HT1080 (cell line): Measurements from ENCODE around the gene CRELD2. TPM values are rescaled to one million over a fixed set of nuclear protein-coding genes. Genes with fewer than 3 reads are reported as not detected.

Source experiments
- small RNA-seq: library from RNA; depleted of rRNA; stranded (forward); fragments of <200 nt; gene quantifications from one replicate; pipeline ENCODE3, GENCODE V24; 2014
- total RNA-seq: library from RNA; depleted of rRNA; stranded (reverse); fragments of >200 nt; shearing (Covaris generic); gene quantifications from 2 replicates; pipeline ENCODE4 v1.2.3, GENCODE V29; 2014; rRNA removed

Gene CRELD2
- total RNA-seq, 1 experiment from 2014 or later = 53.1 TPM

Small RNAs within 50 kb of the gene (small RNA-seq; reads per million reads assigned to genes)
- gene MIR6821 = not detected

Other genes with a start within 250 kb of the CRELD2 start
- gene BRD1, start 90.8 kb upstream of the CRELD2 start, total RNA-seq = 11.6 and 14.4 TPM in 2 replicates
- gene ZBED4, start 64.8 kb upstream of the CRELD2 start, total RNA-seq = 11.9 and 15.1 TPM in 2 replicates
- 21.7 and 23.1 TPM in 2 replicates for gene ALG12, start 196 bp upstream of the CRELD2 start, total RNA-seq
- 56.8 and 58.1 TPM in 2 replicates for gene PIM3, start 42.1 kb downstream of the CRELD2 start, total RNA-seq
- not detected in 2 replicates for gene IL17REL, start 94.1 kb downstream of the CRELD2 start, total RNA-seq
- not detected in 2 replicates for gene TTLL8, start 139.7 kb downstream of the CRELD2 start, total RNA-seq
- 0.10 TPM in 1 of 2 replicates, not detected in the other for gene MLC1, start 166.8 kb downstream of the CRELD2 start, total RNA-seq
- gene MOV10L1, start 171.4 kb downstream of the CRELD2 start, total RNA-seq = not detected in 2 replicates